ENCODE measurements around the gene GLRA1. TPM values are rescaled to one million over a fixed set of nuclear protein-coding genes. Genes with fewer than 3 reads are reported as not detected.
A peak's percentile ranks its signal among the peaks of the same experiment; 100 is the strongest.

The GLRA1 gene
- total RNA-seq, 1 donor from 2014 or later, result not detected

DNA sequence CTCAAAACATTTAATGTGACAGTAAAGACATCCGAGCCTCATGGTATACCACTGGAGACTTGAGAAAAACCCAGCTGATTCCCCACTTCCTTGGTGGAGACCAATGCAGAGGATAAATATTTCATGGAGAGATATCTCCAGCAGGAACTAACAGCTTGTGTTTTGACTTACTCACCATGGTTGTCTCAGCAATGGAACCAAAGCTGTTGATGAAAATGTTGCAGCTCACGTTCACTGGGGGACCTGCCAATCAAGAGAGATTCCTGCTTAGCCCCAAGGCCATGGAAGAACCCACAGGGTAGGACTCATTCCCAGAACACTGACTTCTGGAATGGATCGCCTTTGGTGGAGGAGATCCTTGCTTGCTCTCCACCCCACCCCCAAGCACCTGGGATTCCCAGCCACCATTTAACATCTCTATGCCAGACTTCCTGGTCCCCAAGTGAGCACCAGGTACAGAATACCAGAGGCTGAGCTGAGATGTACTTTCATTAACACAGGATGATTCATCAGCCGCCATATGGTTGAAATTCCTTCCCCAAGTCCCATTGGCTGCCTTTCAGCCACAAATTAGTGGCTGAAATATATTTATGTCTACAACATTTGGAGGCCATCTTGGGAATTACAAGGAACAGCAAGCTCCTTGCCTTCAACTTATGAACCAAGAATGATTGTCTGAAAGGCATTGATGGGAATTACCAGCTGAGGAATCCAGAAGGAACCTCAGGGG, 37.9 kb downstream of the GLRA1 start:
- no peak for DNase-seq (ENCODE audit: low spot score in 2 of 2, unreplicated experiment in 2 of 2)
- Mint-ChIP-seq H3K9me3 (no peaks in the 10 kb centered on the region), H3K27ac (no peak overlapping the region), H3K4me3 (no peak overlapping the region), H3K27me3 (ENCODE audit: low read depth) (no peaks in the 10 kb centered on the region), H3K4me1 (peaks cover 11% of the 10 kb centered on the region), H3K36me3 (no peaks in the 10 kb centered on the region)
- no peak for TF ChIP-seq CTCF (IDR thresholded peaks at IDR 0.05; ENCODE audit: unreplicated experiment)

DNA sequence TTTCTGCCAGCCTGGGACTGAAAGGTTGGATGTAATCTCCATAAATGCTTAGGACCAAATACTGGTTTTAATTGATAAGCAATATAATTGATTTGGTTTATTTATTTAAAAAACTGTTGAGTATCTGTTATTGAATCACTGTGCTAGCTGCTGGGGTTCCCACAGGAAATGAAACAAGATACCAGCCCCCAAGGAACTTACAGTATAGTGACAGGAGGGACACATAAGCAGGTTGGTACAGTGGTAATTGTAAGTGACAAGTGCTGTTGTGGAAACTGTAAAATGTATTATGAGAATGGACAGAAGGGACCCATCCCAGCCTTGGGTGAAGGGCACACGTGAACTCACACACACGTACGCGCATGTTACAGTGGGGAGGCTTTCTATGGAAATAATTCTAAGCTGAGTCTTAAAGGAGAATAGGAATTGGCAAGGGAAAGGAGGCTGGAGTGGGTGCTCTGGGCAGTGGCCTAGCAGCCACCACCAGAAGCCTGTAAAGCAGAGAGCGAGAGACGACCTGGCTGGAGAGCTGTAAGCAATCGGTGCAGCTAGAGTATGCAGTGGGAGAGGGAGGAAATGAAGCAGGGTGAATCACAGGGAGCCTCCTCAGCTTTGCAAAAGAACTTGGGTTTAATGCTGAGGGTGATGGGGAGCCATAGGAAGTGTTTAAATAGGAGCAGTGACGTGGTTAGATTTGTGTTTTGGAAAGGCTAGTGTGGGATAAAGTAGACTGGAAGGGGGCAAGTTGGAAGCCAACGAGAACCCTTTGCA, 39.3 kb downstream of the GLRA1 start:
- Mint-ChIP-seq H3K4me1 (peaks cover 15% of the 10 kb centered on the region), H3K36me3 (no peaks in the 10 kb centered on the region), H3K27me3 (ENCODE audit: low read depth) (no peaks in the 10 kb centered on the region), H3K9me3 (no peaks in the 10 kb centered on the region), H3K4me3 (no peak overlapping the region), H3K27ac (no peak overlapping the region)
- TF ChIP-seq CTCF (IDR thresholded peaks at IDR 0.05; ENCODE audit: unreplicated experiment), result no peak
- no peak for DNase-seq (ENCODE audit: low spot score in 2 of 2, unreplicated experiment in 2 of 2)

- H3K27me3 Mint-ChIP-seq (ENCODE audit: low read depth), result no peaks in the 10 kb centered on the region
- H3K27ac Mint-ChIP-seq, result peak overlapping the region; percentile 24
- peaks cover 10% of the 10 kb centered on the region for H3K9me3 Mint-ChIP-seq
- no peak for TF ChIP-seq CTCF (IDR thresholded peaks at IDR 0.05; ENCODE audit: unreplicated experiment)
- no peak for DNase-seq (ENCODE audit: low spot score in 2 of 2, unreplicated experiment in 2 of 2)
- peaks cover 11% of the 10 kb centered on the region for H3K4me1 Mint-ChIP-seq
- no peak overlapping the region for H3K4me3 Mint-ChIP-seq
- no peaks in the 10 kb centered on the region for H3K36me3 Mint-ChIP-seq
These were observed 42.9 kb downstream of the GLRA1 start for GRCh38 chr5:151881621-151882225.

GRCh38 chr5:151880324-151880723, 44.3 kb downstream of the GLRA1 start:
- Mint-ChIP-seq H3K36me3 (no peaks in the 10 kb centered on the region), H3K27me3 (ENCODE audit: low read depth) (no peaks in the 10 kb centered on the region), H3K9me3 (peaks cover 10% of the 10 kb centered on the region), H3K4me1 (peaks cover 11% of the 10 kb centered on the region), H3K27ac (no peak overlapping the region), H3K4me3 (no peak overlapping the region)
- no peak for TF ChIP-seq CTCF (IDR thresholded peaks at IDR 0.05; ENCODE audit: unreplicated experiment)
- no peak for DNase-seq (ENCODE audit: low spot score in 2 of 2, unreplicated experiment in 2 of 2)

- H3K4me3 Mint-ChIP-seq, result no peak overlapping the region
- TF ChIP-seq CTCF (IDR thresholded peaks at IDR 0.05; ENCODE audit: unreplicated experiment), result no peak
- DNase-seq (ENCODE audit: low spot score in 2 of 2, unreplicated experiment in 2 of 2), result no peak
- H3K4me1 Mint-ChIP-seq, result no peaks in the 10 kb centered on the region
- no peak overlapping the region for H3K27ac Mint-ChIP-seq
- no peaks in the 10 kb centered on the region for H3K36me3 Mint-ChIP-seq
- H3K9me3 Mint-ChIP-seq, result peaks cover 10% of the 10 kb centered on the region
- H3K27me3 Mint-ChIP-seq (ENCODE audit: low read depth), result no peaks in the 10 kb centered on the region
These were observed 51.0 kb downstream of the GLRA1 start for GRCh38 chr5:151873701-151874100.

Measured in mesothelial cell of epicardium (in vitro differentiated cells).